Neural progenitor cell (in vitro differentiated cells): ENCODE results near the gene FBF1. TPM values are rescaled to one million over a fixed set of nuclear protein-coding genes. Genes with fewer than 3 reads are reported as not detected.

ENCODE experiments used
- DNase-seq: peaks from one replicate; pipeline ENCODE4 v3.0.0-alpha.2; 2016; ENCODE audit warnings: low spot score
- H2AFZ ChIP-seq: fragments of 200-600 bp; sonication (generic); replicated peaks from 2 replicates; pipeline ENCODE4 v1.6.1; 2016; ENCODE audit warnings: antibody characterized with exemption
- H3F3A ChIP-seq: fragments of 200-600 bp; sonication (generic); 2 replicates; pipeline ENCODE4 v1.6.1; 2016; ENCODE audit warnings: antibody characterized with exemption, low read depth
- H3K27ac ChIP-seq: fragments of 200-600 bp; sonication (generic); 2 replicates; pipeline ENCODE4 v1.5.1; 2016; ENCODE audit warnings: mild to moderate bottlenecking
- H3K27me3 ChIP-seq: fragments of 200-600 bp; sonication (generic); 2 replicates; pipeline ENCODE4 v1.6.1; 2016; ENCODE audit warnings: mild to moderate bottlenecking, moderate library complexity
- H3K36me3 ChIP-seq: fragments of 200-600 bp; sonication (generic); 2 replicates; pipeline ENCODE4 v1.5.1; 2016
- H3K4me1 ChIP-seq: fragments of 200-600 bp; sonication (generic); 2 replicates; pipeline ENCODE4 v1.6.1; 2016; ENCODE audit warnings: mixed run types
- H3K4me2 ChIP-seq: fragments of 200-600 bp; sonication (generic); 2 replicates; pipeline ENCODE4 v1.6.1; 2016
- H3K4me3 ChIP-seq: fragments of 200-600 bp; sonication (generic); 2 replicates; pipeline ENCODE4 v1.5.1; 2016
- H3K79me2 ChIP-seq: fragments of 200-600 bp; sonication (generic); 2 replicates; pipeline ENCODE4 v1.6.1; 2016; ENCODE audit warnings: low read depth
- H3K9ac ChIP-seq: fragments of 200-600 bp; sonication (generic); 2 replicates; pipeline ENCODE4 v1.6.1; 2016
- H3K9me3 ChIP-seq: fragments of 200-600 bp; sonication (generic); 2 replicates; pipeline ENCODE4 v1.5.1; 2016; ENCODE audit warnings: low read depth
- H4K20me1 ChIP-seq: fragments of 200-600 bp; sonication (generic); 2 replicates; pipeline ENCODE4 v1.6.1; 2016; ENCODE audit warnings: low read depth
- H3K27ac Mint-ChIP-seq: 3 replicates; pipeline ENCODE4 v1.8.0; 2021; ENCODE audit warnings: mixed read lengths
- H3K27me3 Mint-ChIP-seq: 2 replicates; pipeline ENCODE4 v1.8.0; 2022; ENCODE audit warnings: low read depth, mild to moderate bottlenecking, inconsistent platforms, moderate library complexity, mixed read lengths; ENCODE audit not compliant: insufficient read depth
- H3K36me3 Mint-ChIP-seq: 3 replicates; pipeline ENCODE4 v1.8.0; 2021; ENCODE audit warnings: mixed read lengths
- H3K4me1 Mint-ChIP-seq: 3 replicates; pipeline ENCODE4 v1.8.0; 2021; ENCODE audit warnings: mixed read lengths
- H3K4me3 Mint-ChIP-seq: 3 replicates; pipeline ENCODE4 v1.8.0; 2021; ENCODE audit warnings: mild to moderate bottlenecking, moderate library complexity, mixed read lengths
- H3K9me3 Mint-ChIP-seq: 3 replicates; pipeline ENCODE4 v1.8.0; 2020; ENCODE audit warnings: mixed read lengths
- CTCF ChIP-seq: fragments of 200-600 bp; sonication (generic); IDR thresholded peaks from 2 replicates; pipeline ENCODE4 v1.5.1; 2017; ENCODE audit warnings: antibody characterized with exemption, mild to moderate bottlenecking
- EZH2 ChIP-seq: fragments of 200-600 bp; sonication (generic); IDR thresholded peaks from 2 replicates; pipeline ENCODE4 v1.6.1; 2017; ENCODE audit warnings: antibody characterized with exemption, mild to moderate bottlenecking, moderate library complexity
- EZH2phosphoT487 ChIP-seq: fragments of 200-600 bp; sonication (generic); IDR thresholded peaks from 2 replicates; pipeline ENCODE4 v1.6.1; 2017; ENCODE audit warnings: antibody characterized with exemption
- total RNA-seq: library from RNA; depleted of rRNA; stranded (reverse); fragments of >200 nt; gene quantifications from 2 replicates; pipeline ENCODE4 v1.2.3, GENCODE V29; 2015; ENCODE audit warnings: low replicate concordance

The FBF1 gene
- total RNA-seq, 1 donor from 2014 or later = 11.2 TPM

DNA sequence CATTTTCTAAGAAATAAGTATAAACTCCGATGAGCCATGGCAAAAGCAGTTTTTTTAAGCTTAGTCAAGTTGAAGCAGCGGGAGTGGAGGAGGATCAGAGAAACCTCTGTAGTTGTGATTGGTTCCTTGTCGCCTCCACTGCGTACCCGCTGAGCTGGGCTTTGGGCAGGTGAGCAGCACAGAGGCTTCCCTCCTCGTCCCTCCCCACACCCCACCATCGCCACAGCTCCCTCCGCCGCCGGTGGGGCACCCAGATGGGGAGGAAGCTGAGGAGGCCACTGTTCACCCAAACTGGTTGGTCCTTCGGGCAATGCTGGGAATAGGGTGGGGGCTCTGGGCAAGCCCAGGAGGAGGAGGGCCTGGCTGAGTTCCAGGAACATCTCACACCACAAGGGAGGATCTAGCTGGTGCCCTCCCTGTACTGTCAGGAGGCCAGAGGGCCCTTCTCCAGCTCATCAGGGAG lies 31.0 kb downstream of the FBF1 start:
- Mint-ChIP-seq H3K36me3 (peaks cover 2% of the 10 kb centered on the region), H3K9me3 (no peaks in the 10 kb centered on the region), H3K4me3 (no peak overlapping the region), H3K27me3 (peaks cover 4% of the 10 kb centered on the region), H3K27ac (no peak overlapping the region), H3K4me1 (no peaks in the 10 kb centered on the region)
- no peaks in the 10 kb centered on the region for H3K36me3 ChIP-seq
- no peaks in the 10 kb centered on the region for H3K4me1 ChIP-seq
- H2AFZ ChIP-seq = no peak overlapping the region
- H3K9ac ChIP-seq = no peak overlapping the region
- no peaks in the 10 kb centered on the region for H3K9me3 ChIP-seq
- H4K20me1 ChIP-seq = no peaks in the 10 kb centered on the region
- no peak for TF ChIP-seq CTCF
- TF ChIP-seq EZH2phosphoT487 = no peak
- TF ChIP-seq EZH2 = no peak
- no peaks in the 10 kb centered on the region for H3K79me2 ChIP-seq
- no peak for DNase-seq
- H3F3A ChIP-seq = peaks cover 21% of the 10 kb centered on the region
- H3K4me2 ChIP-seq = no peak overlapping the region
- no peak overlapping the region for H3K4me3 ChIP-seq
- no peaks in the 10 kb centered on the region for H3K27me3 ChIP-seq
- no peak overlapping the region for H3K27ac ChIP-seq

GRCh38 chr17:75909051-75909811 lies 31.6 kb downstream of the FBF1 start:
- no peaks in the 10 kb centered on the region for H3K36me3 ChIP-seq
- no peaks in the 10 kb centered on the region for H3K27me3 ChIP-seq
- peaks cover 2% of the 10 kb centered on the region for H3K36me3 Mint-ChIP-seq
- no peak overlapping the region for H2AFZ ChIP-seq
- no peak overlapping the region for H3K27ac Mint-ChIP-seq
- no peaks in the 10 kb centered on the region for H3K4me1 Mint-ChIP-seq
- no peak overlapping the region for H3K4me2 ChIP-seq
- no peaks in the 10 kb centered on the region for H3K9me3 Mint-ChIP-seq
- peaks cover 4% of the 10 kb centered on the region for H3K27me3 Mint-ChIP-seq
- H3F3A ChIP-seq = peaks cover 26% of the 10 kb centered on the region
- no peak for DNase-seq
- no peak overlapping the region for H3K9ac ChIP-seq
- no peaks in the 10 kb centered on the region for H4K20me1 ChIP-seq
- TF ChIP-seq EZH2phosphoT487 = no peak
- TF ChIP-seq EZH2 = no peak
- TF ChIP-seq CTCF = no peak
- H3K4me3 Mint-ChIP-seq = peak overlapping the region; percentile 74
- no peaks in the 10 kb centered on the region for H3K4me1 ChIP-seq
- no peak overlapping the region for H3K4me3 ChIP-seq
- H3K79me2 ChIP-seq = peaks cover 3% of the 10 kb centered on the region
- no peak overlapping the region for H3K27ac ChIP-seq
- H3K9me3 ChIP-seq = no peaks in the 10 kb centered on the region

DNA sequence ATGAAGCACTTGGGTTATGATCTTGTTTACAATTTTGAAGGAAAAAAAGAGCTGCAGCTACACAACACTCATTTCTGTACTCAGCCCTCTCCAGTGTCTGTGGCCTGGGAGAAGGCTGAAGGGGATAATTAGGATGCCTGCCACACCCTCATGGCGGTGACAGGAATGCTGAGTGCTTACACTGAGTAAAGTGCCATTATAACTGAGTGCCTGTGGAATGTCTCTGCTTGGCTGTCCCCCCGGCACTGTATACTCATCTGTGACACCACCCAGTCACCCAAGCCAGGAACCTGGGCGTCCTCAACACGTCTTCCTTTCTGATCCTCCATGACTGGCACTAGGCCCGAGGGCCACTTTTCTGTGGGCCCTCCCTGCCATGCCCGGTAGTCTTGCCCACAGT lies 32.6 kb downstream of the FBF1 start:
- peaks cover 30% of the 10 kb centered on the region for H3F3A ChIP-seq
- Mint-ChIP-seq H3K9me3 (no peaks in the 10 kb centered on the region), H3K27me3 (peaks cover 3% of the 10 kb centered on the region), H3K36me3 (peaks cover 2% of the 10 kb centered on the region), H3K4me3 (peak overlapping the region; percentile 62), H3K4me1 (peaks cover 3% of the 10 kb centered on the region), H3K27ac (no peak overlapping the region)
- H3K4me2 ChIP-seq = no peak overlapping the region
- no peaks in the 10 kb centered on the region for H4K20me1 ChIP-seq
- no peaks in the 10 kb centered on the region for H3K36me3 ChIP-seq
- no peak overlapping the region for H3K4me3 ChIP-seq
- H3K9me3 ChIP-seq = no peaks in the 10 kb centered on the region
- H3K9ac ChIP-seq = no peak overlapping the region
- no peak for DNase-seq
- H3K27me3 ChIP-seq = no peaks in the 10 kb centered on the region
- peaks cover 13% of the 10 kb centered on the region for H3K79me2 ChIP-seq
- H2AFZ ChIP-seq = no peak overlapping the region
- H3K27ac ChIP-seq = no peak overlapping the region
- peaks cover 8% of the 10 kb centered on the region for H3K4me1 ChIP-seq
- no peak for TF ChIP-seq EZH2
- TF ChIP-seq EZH2phosphoT487 = no peak
- no peak for TF ChIP-seq CTCF
